HEK293 (cell line): ENCODE results near the gene APC2.

Experiments
- CTCF ChIA-PET: fragments of 350-600 bp; formaldehyde crosslinking; extraction: SDS; loops from one replicate; lab custom pipeline; 2021; ENCODE audit warnings: antibody characterized with exemption; lab: Yijun Ruan, JAX
- POLR2A ChIA-PET: fragments of 300-600 bp; formaldehyde crosslinking; extraction: SDS; loops from one replicate; lab custom pipeline; 2020; ENCODE audit warnings: antibody characterized with exemption, inconsistent platforms; lab: Yijun Ruan, JAX
- H3K27ac ChIP-seq: fragments of 200-500 bp; sonication (Bioruptor generic); 2 replicates; pipeline ENCODE4 v1.5.1; 2014; ENCODE audit warnings: low read depth, low read length, control low read depth, inconsistent platforms; ENCODE audit errors: extremely low read depth
- H3K36me3 ChIP-seq, 2 experiments: fragments of 200-500 bp in 1 of 2; sonication (Bioruptor generic) in 1 of 2; 1 replicate in 1 of 2; 2 replicates in 1 of 2; pipeline ENCODE4 v1.5.1; 2014 to 2017; ENCODE audit warnings: inconsistent platforms in 2 of 2, low read length in 2 of 2; ENCODE audit not compliant: control insufficient read depth in 2 of 2, insufficient read depth in 1 of 2
- H3K4me1 ChIP-seq: fragments of 200-500 bp; sonication (Bioruptor generic); 2 replicates; pipeline ENCODE4 v1.5.1; 2014; ENCODE audit warnings: mild to moderate bottlenecking, low read length, inconsistent platforms; ENCODE audit not compliant: control insufficient read depth, insufficient read depth
- H3K4me3 ChIP-seq: 2 replicates; pipeline ENCODE4 v1.5.1; 2011; ENCODE audit warnings: low read depth, mild to moderate bottlenecking, control low read depth, low read length, moderate library complexity
- H3K9me3 ChIP-seq: fragments of 200-500 bp; sonication (Bioruptor generic); 2 replicates; pipeline ENCODE4 v1.5.1; 2014; ENCODE audit warnings: low read depth, low read length, inconsistent platforms; ENCODE audit not compliant: control insufficient read depth, insufficient read depth
- BCL11A ChIP-seq: fragments of 450-650 bp; formaldehyde crosslinking; IDR thresholded peaks from 2 replicates; pipeline ENCODE4 v1.5.1; 2016; ENCODE audit warnings: low read depth, missing biosample characterization, missing genetic modification characterization
- EGR2 ChIP-seq: fragments of 450-650 bp; formaldehyde crosslinking; IDR thresholded peaks from 2 replicates; pipeline ENCODE4 v1.5.1; 2016; ENCODE audit warnings: low read depth, missing biosample characterization, missing genetic modification characterization
- HOXA7 ChIP-seq: sonication (generic); formaldehyde crosslinking; IDR thresholded peaks from 2 replicates; pipeline ENCODE4 v1.8.1; 2022; ENCODE audit warnings: missing genetic modification reagents, borderline replicate concordance
- KLF9 ChIP-seq: fragments of 450-650 bp; formaldehyde crosslinking; IDR thresholded peaks from 2 replicates; pipeline ENCODE4 v1.5.1; 2016; ENCODE audit warnings: missing biosample characterization, missing genetic modification characterization, low read depth
- PBX3 ChIP-seq: sonication (generic); formaldehyde crosslinking; IDR thresholded peaks from 2 replicates; pipeline ENCODE4 v1.8.1; 2022; ENCODE audit warnings: mild to moderate bottlenecking, moderate library complexity, missing genetic modification reagents
- PRDM10 ChIP-seq: fragments of 450-650 bp; formaldehyde crosslinking; IDR thresholded peaks from 2 replicates; pipeline ENCODE4 v1.5.1; 2016; ENCODE audit warnings: missing biosample characterization, missing genetic modification characterization
- TRIM28 ChIP-seq: IDR thresholded peaks from 2 replicates; pipeline ENCODE4 v1.6.1; 2011; ENCODE audit warnings: low read length, control low read depth, borderline replicate concordance
- ZBTB26 ChIP-seq: fragments of 450-650 bp; formaldehyde crosslinking; optimal IDR thresholded peaks from 2 replicates; pipeline ENCODE3; 2016; ENCODE audit warnings: missing biosample characterization, mild to moderate bottlenecking, missing genetic modification characterization
- ZBTB49 ChIP-seq: fragments of 450-650 bp; formaldehyde crosslinking; IDR thresholded peaks from 2 replicates; pipeline ENCODE4 v1.5.1; 2016; ENCODE audit warnings: missing biosample characterization, missing genetic modification characterization, low read depth
- ZBTB6 ChIP-seq: fragments of 450-650 bp; formaldehyde crosslinking; IDR thresholded peaks from 2 replicates; pipeline ENCODE4 v1.5.1; 2017; ENCODE audit warnings: missing biosample characterization, missing genetic modification characterization
- ZBTB7A ChIP-seq: fragments of 450-650 bp; formaldehyde crosslinking; IDR thresholded peaks from 2 replicates; pipeline ENCODE4 v1.5.1; 2016; ENCODE audit warnings: low read depth, missing biosample characterization, missing genetic modification characterization
- ZEB2 ChIP-seq: fragments of 450-650 bp; formaldehyde crosslinking; IDR thresholded peaks from 2 replicates; pipeline ENCODE4 v1.5.1; 2016; ENCODE audit warnings: missing biosample characterization, missing genetic modification characterization
- ZFP69B ChIP-seq: fragments of 450-650 bp; formaldehyde crosslinking; IDR thresholded peaks from 2 replicates; pipeline ENCODE4 v1.5.1; 2016; ENCODE audit warnings: missing biosample characterization, missing genetic modification characterization
- ZIC2 ChIP-seq: fragments of 450-650 bp; formaldehyde crosslinking; IDR thresholded peaks from 2 replicates; pipeline ENCODE4 v1.5.1; 2016; ENCODE audit warnings: missing biosample characterization, missing genetic modification characterization
- ZNF10 ChIP-seq: fragments of 450-650 bp; formaldehyde crosslinking; IDR thresholded peaks from 2 replicates; pipeline ENCODE4 v1.5.1; 2017; ENCODE audit warnings: missing biosample characterization, missing genetic modification characterization
- ZNF202 ChIP-seq: fragments of 450-650 bp; formaldehyde crosslinking; IDR thresholded peaks from 2 replicates; pipeline ENCODE4 v1.5.1; 2016; ENCODE audit warnings: missing biosample characterization, missing genetic modification characterization, borderline replicate concordance
- ZNF214 ChIP-seq: fragments of 450-650 bp; formaldehyde crosslinking; IDR thresholded peaks from 2 replicates; pipeline ENCODE4 v1.5.1; 2017; ENCODE audit warnings: missing biosample characterization, mild to moderate bottlenecking, missing genetic modification characterization, borderline replicate concordance
- ZNF416 ChIP-seq: fragments of 450-650 bp; formaldehyde crosslinking; IDR thresholded peaks from 2 replicates; pipeline ENCODE4 v1.5.1; 2016; ENCODE audit warnings: missing biosample characterization, missing genetic modification characterization
- ZNF488 ChIP-seq: fragments of 450-650 bp; formaldehyde crosslinking; IDR thresholded peaks from 2 replicates; pipeline ENCODE4 v1.5.1; 2016; ENCODE audit warnings: missing biosample characterization, missing genetic modification characterization
- ZNF513 ChIP-seq: fragments of 450-650 bp; IDR thresholded peaks from 2 replicates; pipeline ENCODE4 v1.5.1; 2018; ENCODE audit warnings: missing biosample characterization, missing genetic modification characterization
- ZNF521 ChIP-seq: fragments of 450-650 bp; formaldehyde crosslinking; IDR thresholded peaks from 2 replicates; pipeline ENCODE4 v1.5.1; 2017; ENCODE audit warnings: missing biosample characterization, mild to moderate bottlenecking, missing genetic modification characterization
- ZNF558 ChIP-seq: fragments of 450-650 bp; formaldehyde crosslinking; IDR thresholded peaks from 2 replicates; pipeline ENCODE4 v1.5.1; 2016; ENCODE audit warnings: missing biosample characterization, missing genetic modification characterization
- ZNF561 ChIP-seq: fragments of 450-650 bp; IDR thresholded peaks from 2 replicates; pipeline ENCODE4 v1.5.1; 2018; ENCODE audit warnings: missing biosample characterization, missing genetic modification characterization, borderline replicate concordance
- ZNF658 ChIP-seq: fragments of 450-650 bp; formaldehyde crosslinking; IDR thresholded peaks from 2 replicates; pipeline ENCODE4; 2016; ENCODE audit warnings: missing biosample characterization, missing genetic modification characterization
- ZNF785 ChIP-seq: fragments of 450-650 bp; formaldehyde crosslinking; IDR thresholded peaks from 2 replicates; pipeline ENCODE4 v1.5.1; 2016; ENCODE audit warnings: missing biosample characterization, missing genetic modification characterization
- ZNF837 ChIP-seq: fragments of 450-650 bp; formaldehyde crosslinking; IDR thresholded peaks from 2 replicates; pipeline ENCODE4 v1.5.1; 2016; ENCODE audit warnings: missing biosample characterization, missing genetic modification characterization
- ZSCAN30 ChIP-seq: fragments of 450-650 bp; IDR thresholded peaks from 2 replicates; pipeline ENCODE4 v1.5.1; 2018; ENCODE audit warnings: missing biosample characterization, mild to moderate bottlenecking, missing genetic modification characterization, moderate library complexity

Gene APC2

GRCh38 chr19:1441022-1441426 lies 8.9 kb upstream of the APC2 start:
- Histone ChIP-seq H3K27ac (peak overlapping the region; percentile 100), H3K9me3 (no peaks in the 10 kb centered on the region), H3K4me3 (no peak overlapping the region), H3K36me3 (peaks cover 15 to 39% of the 10 kb centered on the region in 2 experiments; a peak in 2 of 3 replicates), H3K4me1 (peaks cover 16% of the 10 kb centered on the region)
- ChIA-PET POLR2A (interaction anchor here (1.0 to 1.8 kb wide), 2 partner anchors 12 to 20 kb away, joined by 7 to 10 read pairs; no protein-coding TSS in a partner anchor), CTCF (no interaction called here)
- TF ChIP-seq ZBTB6 (peak; percentile 61), ZNF513 (tag by site-specific recombination) (no peak), ZIC2 (tag by site-specific recombination) (peak; percentile 82), ZEB2 (no peak), ZNF521 (tag by site-specific recombination) (no peak), ZNF10 (no peak), ZNF488 (no peak), ZNF837 (tag by site-specific recombination) (no peak), ZNF785 (no peak), ZNF416 (no peak), PRDM10 (tag by site-specific recombination) (no peak), ZBTB26 (tag by site-specific recombination) (no peak), ZBTB49 (no peak), TRIM28 (no peak), ZNF561 (tag by site-specific recombination) (no peak), ZNF214 (tag by site-specific recombination) (no peak), HOXA7 (CRISPR knock-in tag) (no peak), ZSCAN30 (tag by site-specific recombination) (no peak), ZFP69B (peak; percentile 26; the same call in 1 of the 2 replicates), ZNF558 (tag by site-specific recombination) (no peak), ZBTB7A (tag by site-specific recombination) (peak; percentile 53; the same call in 1 of the 2 replicates), EGR2 (tag by site-specific recombination) (0 out of 2 replicates have a peak, but pooled peaks have one; percentile 22), PBX3 (CRISPR knock-in tag) (no peak), ZNF658 (tag by site-specific recombination) (no peak), ZNF202 (tag by site-specific recombination) (no peak), KLF9 (tag by site-specific recombination) (no peak), BCL11A (tag by site-specific recombination) (peak; percentile 15; the same call in 1 of the 2 replicates)
